SKM-1 (cell line): ENCODE measurements around the gene ATMIN.

Experiments used
- DNase-seq: peaks from one replicate; lab custom pipeline; 2025; ENCODE audit not compliant: unreplicated experiment; lab: John Stamatoyannopoulos, UW

The ATMIN gene

GRCh38 chr16:81035398-81035974 is at the start of gene ATMIN:
TSS of gene ATMIN (plus strand) at chr16:81035842. CDS start at chr16:81035871, 29 bp downstream.
- DNase-seq = peak; percentile 59

- no peak for DNase-seq
These were observed 49.1 kb upstream of the ATMIN start for GRCh38 chr16:80986557-80986956.

- no peak for DNase-seq
These were observed 46.9 kb upstream of the ATMIN start for GRCh38 chr16:80988756-80989155.

DNA sequence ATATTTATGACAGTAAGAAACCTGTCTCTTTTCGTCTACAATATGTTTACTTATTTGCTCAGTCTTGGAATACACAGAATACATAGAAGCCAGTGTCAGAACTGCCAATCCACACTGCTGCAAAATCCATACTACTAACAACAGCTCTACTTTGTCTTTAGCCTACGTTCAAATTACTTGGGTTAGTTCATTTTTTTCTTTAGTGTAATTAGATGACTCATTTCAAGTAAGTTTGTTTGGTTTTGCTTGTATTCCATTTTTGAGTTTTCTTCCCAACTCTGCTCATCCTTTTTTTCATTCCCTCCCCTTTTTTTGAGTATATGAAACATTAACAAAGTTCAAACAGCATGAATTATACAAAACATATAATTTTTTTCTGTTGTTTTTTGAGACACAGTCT is 45.8 kb upstream of the ATMIN start:
- DNase-seq = no peak

DNA sequence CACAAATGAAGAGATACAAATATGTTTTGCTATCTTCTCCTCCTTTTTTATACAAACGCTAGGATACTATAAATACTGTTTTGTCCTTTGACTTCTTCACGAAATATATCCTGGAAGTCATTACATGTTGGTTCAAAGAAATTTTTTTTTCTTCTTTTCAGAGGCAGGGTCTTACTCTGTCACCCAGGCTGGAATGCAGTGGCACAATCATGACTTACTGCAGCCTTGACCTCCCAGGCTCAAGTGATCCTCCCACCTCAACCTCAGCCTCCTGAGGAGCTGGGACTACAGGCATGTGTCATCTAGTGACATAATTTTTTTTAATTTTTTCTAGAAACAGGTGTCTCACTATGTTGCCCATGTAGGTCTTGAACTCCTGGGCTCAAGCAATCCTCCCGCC is 45.1 kb upstream of the ATMIN start:
- DNase-seq = no peak

- DNase-seq = no peak
These were observed 44.7 kb upstream of the ATMIN start for GRCh38 chr16:80990978-80991377.

GRCh38 chr16:80991792-80992430 is 43.7 kb upstream of the ATMIN start:
- no peak for DNase-seq

GRCh38 chr16:80992676-80993293 is 42.9 kb upstream of the ATMIN start:
- no peak for DNase-seq

- no peak for DNase-seq
These were observed 42.3 kb upstream of the ATMIN start for GRCh38 chr16:80993307-80993706.

GRCh38 chr16:80993834-80994233 is 41.8 kb upstream of the ATMIN start:
- DNase-seq = no peak

- no peak for DNase-seq
These were observed 41.2 kb upstream of the ATMIN start for GRCh38 chr16:80994451-80994850.

DNA sequence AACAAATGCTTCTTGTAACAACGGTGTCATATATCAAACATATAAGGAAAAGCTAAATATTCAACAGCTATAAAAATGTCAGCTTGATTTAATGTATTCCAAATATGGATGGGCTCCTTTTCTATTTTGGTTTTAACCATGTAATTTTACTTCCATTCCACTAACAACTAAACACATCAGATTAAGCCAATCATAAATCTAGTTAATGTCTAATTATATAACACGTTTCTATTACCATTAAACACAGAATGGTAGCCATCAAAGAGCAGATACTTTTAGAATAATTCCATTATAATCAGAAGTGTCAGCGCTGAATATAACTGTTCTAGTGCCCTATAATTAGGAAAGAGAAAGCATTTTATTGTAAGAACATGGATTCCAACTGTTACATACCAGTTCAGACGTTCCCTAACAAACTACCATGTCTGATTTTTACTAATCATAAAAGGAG is 38.9 kb upstream of the ATMIN start:
- DNase-seq = no peak

GRCh38 chr16:80997139-80997798 is 38.4 kb upstream of the ATMIN start:
- no peak for DNase-seq

DNA sequence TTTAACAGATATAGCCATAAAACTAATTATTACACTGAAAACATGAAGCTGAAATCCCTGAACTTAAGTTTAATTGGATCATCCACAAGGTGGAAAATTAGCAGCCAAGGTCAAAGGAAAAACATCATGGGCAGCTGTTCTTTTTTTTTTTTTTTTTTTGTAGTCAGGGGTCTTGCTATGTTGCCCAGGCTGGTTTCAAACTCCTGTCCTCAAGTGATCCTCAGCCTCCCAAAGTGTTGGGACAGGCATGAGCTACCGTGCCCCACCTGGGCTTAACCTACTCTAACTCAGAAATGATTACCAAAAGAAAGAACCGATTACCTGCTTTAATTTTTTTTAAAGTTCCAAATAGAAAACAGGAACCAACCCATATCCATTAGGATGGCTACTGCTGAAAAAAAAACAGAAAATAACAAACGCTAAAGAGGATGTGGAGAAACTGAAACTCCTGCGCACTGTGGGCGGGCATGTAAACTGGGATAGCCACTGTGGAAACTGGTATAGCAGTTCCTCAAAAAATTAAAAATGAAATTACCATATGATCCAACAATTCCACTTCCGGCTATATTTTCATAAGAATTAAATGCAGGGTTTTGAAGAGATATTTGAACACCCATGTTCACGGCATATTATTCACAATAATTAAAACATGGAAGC is 37.5 kb upstream of the ATMIN start:
- DNase-seq = no peak

DNA sequence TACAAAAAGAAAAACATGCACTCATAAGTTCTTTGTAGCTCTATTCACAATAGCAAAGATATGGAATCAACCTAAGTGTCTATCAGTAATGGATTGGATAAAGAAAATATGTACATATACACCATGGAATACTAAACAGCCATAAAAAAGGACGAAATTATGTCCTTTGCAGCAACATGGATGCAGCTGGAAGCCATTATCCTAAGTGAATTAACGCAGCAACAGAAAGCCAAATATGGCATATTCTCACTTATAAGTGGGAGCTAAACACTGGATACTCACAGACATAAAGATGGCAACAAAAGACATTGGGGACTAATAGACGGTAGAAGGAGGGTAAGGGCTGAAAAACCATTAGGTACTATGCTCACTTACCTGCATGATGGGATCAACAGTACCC is 34.8 kb upstream of the ATMIN start:
- no peak for DNase-seq

DNA sequence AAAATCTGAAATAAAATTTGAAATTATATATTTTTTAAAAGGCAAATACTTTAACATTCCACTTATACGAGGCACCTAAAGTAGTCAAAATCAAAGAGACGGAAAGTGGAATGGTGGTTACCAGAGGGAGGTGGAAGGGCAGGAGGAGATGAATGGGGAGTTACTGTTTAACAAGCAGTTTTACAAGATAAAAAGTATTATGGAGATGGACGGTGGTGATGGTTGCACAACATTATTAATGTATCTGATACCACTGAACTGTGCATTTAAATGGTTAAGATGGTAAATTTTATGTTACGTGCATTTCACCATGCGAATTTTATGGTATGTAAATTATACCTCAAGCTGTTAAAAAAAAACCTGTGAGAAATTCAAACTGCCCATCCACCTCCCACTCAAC is 34.3 kb upstream of the ATMIN start:
- no peak for DNase-seq

GRCh38 chr16:81003064-81003463 is 32.6 kb upstream of the ATMIN start:
- no peak for DNase-seq

GRCh38 chr16:81003610-81004460 is 31.8 kb upstream of the ATMIN start:
- DNase-seq = no peak

DNA sequence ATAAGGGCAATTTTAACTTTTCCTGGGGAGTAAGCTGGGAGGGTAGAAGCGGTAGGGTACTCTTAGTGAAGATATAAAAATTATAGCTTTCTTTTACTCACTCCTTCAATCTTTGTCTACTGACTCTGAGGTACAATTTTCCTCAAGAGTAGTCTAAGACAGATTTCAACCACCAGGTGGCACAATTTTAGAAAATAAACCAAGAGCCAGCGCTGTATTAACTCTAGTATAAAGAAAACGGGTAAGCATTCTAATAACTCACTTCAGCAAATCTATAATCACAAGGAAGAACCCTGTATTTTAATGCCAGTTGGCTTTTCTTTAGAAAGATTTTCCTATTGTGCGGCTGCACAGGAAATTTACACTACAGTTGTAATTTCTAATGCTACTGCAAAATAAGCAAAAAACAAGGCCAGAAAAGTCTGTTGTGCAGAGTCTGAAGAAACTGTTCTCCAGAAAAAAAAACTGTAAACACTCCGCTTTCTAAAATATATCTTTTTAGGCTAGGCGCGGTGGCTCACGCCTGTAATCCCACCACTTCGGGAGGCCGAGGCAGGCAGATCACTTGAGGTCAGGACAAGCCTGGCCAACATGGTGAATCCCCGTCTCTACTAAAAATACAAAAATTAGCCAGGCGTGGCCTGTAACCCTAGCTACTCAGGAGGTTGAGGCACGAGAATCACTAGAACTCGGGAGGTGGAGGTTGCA is 30.8 kb upstream of the ATMIN start:
- no peak for DNase-seq

DNA sequence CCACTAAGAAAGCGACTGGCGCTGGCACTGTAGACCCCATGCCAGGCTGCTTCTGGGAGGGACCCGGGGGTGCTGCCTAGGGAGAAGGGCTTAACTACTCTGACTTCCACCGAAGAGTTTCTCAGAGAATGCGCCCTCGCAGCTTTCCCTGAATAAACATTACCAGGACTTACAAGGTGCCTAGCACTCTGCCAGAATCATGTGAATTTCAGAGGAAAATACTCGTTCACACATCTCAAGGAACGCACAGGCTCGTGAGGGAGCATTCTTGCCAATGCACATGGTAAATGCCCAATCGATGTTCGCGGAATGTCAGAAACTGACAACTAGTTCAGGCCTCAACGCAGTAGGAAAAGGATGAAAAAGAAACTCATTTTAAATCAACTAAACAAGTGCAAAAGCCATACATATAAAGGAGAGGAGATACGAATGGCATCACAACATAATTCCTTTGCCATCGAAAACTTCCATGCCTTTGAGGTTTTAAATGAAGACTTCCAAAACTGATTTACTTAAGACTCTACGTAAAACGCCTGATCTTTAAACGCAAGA is 30.0 kb upstream of the ATMIN start:
- no peak for DNase-seq
